HEK293 (cell line): ENCODE measurements around the gene KIF25.

ENCODE experiments used
- CTCF ChIA-PET: fragments of 350-600 bp; formaldehyde crosslinking; extraction: SDS; loops from one replicate; lab custom pipeline; 2021; ENCODE audit warnings: antibody characterized with exemption; lab: Yijun Ruan, JAX
- POLR2A ChIA-PET: fragments of 300-600 bp; formaldehyde crosslinking; extraction: SDS; loops from one replicate; lab custom pipeline; 2020; ENCODE audit warnings: antibody characterized with exemption, inconsistent platforms; lab: Yijun Ruan, JAX
- H3K27ac ChIP-seq: fragments of 200-500 bp; sonication (Bioruptor generic); 2 replicates; pipeline ENCODE4 v1.5.1; 2014; ENCODE audit warnings: low read depth, low read length, control low read depth, inconsistent platforms; ENCODE audit errors: extremely low read depth
- H3K36me3 ChIP-seq, 2 experiments: fragments of 200-500 bp in 1 of 2; sonication (Bioruptor generic) in 1 of 2; 1 replicate in 1 of 2; 2 replicates in 1 of 2; pipeline ENCODE4 v1.5.1; 2014 to 2017; ENCODE audit warnings: inconsistent platforms in 2 of 2, low read length in 2 of 2; ENCODE audit not compliant: control insufficient read depth in 2 of 2, insufficient read depth in 1 of 2
- H3K4me1 ChIP-seq: fragments of 200-500 bp; sonication (Bioruptor generic); 2 replicates; pipeline ENCODE4 v1.5.1; 2014; ENCODE audit warnings: mild to moderate bottlenecking, low read length, inconsistent platforms; ENCODE audit not compliant: control insufficient read depth, insufficient read depth
- H3K4me3 ChIP-seq: 2 replicates; pipeline ENCODE4 v1.5.1; 2011; ENCODE audit warnings: low read depth, mild to moderate bottlenecking, control low read depth, low read length, moderate library complexity
- H3K9me3 ChIP-seq: fragments of 200-500 bp; sonication (Bioruptor generic); 2 replicates; pipeline ENCODE4 v1.5.1; 2014; ENCODE audit warnings: low read depth, low read length, inconsistent platforms; ENCODE audit not compliant: control insufficient read depth, insufficient read depth
- EGR2 ChIP-seq: fragments of 450-650 bp; formaldehyde crosslinking; IDR thresholded peaks from 2 replicates; pipeline ENCODE4 v1.5.1; 2016; ENCODE audit warnings: low read depth, missing biosample characterization, missing genetic modification characterization
- ZIC2 ChIP-seq: fragments of 450-650 bp; formaldehyde crosslinking; IDR thresholded peaks from 2 replicates; pipeline ENCODE4 v1.5.1; 2016; ENCODE audit warnings: missing biosample characterization, missing genetic modification characterization
- ZNF114 ChIP-seq: fragments of 450-650 bp; formaldehyde crosslinking; IDR thresholded peaks from 2 replicates; pipeline ENCODE4 v1.5.0; 2017; ENCODE audit warnings: missing biosample characterization, missing genetic modification characterization
- ZNF157 ChIP-seq: fragments of 450-650 bp; formaldehyde crosslinking; IDR thresholded peaks from 2 replicates; pipeline ENCODE4 v1.5.1; 2016; ENCODE audit warnings: missing biosample characterization, missing genetic modification characterization
- ZNF404 ChIP-seq: fragments of 450-650 bp; formaldehyde crosslinking; IDR thresholded peaks from 2 replicates; pipeline ENCODE4 v1.5.1; 2017; ENCODE audit warnings: missing biosample characterization, missing genetic modification characterization
- ZNF426 ChIP-seq: fragments of 450-650 bp; formaldehyde crosslinking; IDR thresholded peaks from 2 replicates; pipeline ENCODE4 v1.5.1; 2017; ENCODE audit warnings: missing biosample characterization, missing genetic modification characterization, mild to moderate bottlenecking, inconsistent platforms, moderate library complexity
- TF ChIP-seq, protein P1 (sequence below): fragments of 450-650 bp; formaldehyde crosslinking; IDR thresholded peaks from 2 replicates; pipeline ENCODE4 v1.5.1; 2017; ENCODE audit warnings: missing biosample characterization, missing genetic modification characterization
- TF ChIP-seq, protein P2 (sequence below): fragments of 450-650 bp; formaldehyde crosslinking; IDR thresholded peaks from 2 replicates; pipeline ENCODE4; 2016; ENCODE audit warnings: missing biosample characterization, missing genetic modification characterization
- TF ChIP-seq, protein P3 (sequence below): fragments of 450-650 bp; formaldehyde crosslinking; IDR thresholded peaks from 2 replicates; pipeline ENCODE4 v1.5.1; 2016; ENCODE audit warnings: missing biosample characterization, missing genetic modification characterization
- TF ChIP-seq, protein P4 (sequence below): fragments of 450-650 bp; formaldehyde crosslinking; IDR thresholded peaks from 2 replicates; pipeline ENCODE4 v1.5.1; 2016; ENCODE audit warnings: missing biosample characterization, missing genetic modification characterization, borderline replicate concordance
- TF ChIP-seq, protein P5 (sequence below): fragments of 450-650 bp; formaldehyde crosslinking; IDR thresholded peaks from 2 replicates; pipeline ENCODE4 v1.5.1; 2016; ENCODE audit warnings: missing biosample characterization, missing genetic modification characterization
- TF ChIP-seq, protein P6 (sequence below): fragments of 450-650 bp; formaldehyde crosslinking; IDR thresholded peaks from 2 replicates; pipeline ENCODE4 v1.5.1; 2016; ENCODE audit warnings: missing biosample characterization, missing genetic modification characterization

Gene KIF25

DNA sequence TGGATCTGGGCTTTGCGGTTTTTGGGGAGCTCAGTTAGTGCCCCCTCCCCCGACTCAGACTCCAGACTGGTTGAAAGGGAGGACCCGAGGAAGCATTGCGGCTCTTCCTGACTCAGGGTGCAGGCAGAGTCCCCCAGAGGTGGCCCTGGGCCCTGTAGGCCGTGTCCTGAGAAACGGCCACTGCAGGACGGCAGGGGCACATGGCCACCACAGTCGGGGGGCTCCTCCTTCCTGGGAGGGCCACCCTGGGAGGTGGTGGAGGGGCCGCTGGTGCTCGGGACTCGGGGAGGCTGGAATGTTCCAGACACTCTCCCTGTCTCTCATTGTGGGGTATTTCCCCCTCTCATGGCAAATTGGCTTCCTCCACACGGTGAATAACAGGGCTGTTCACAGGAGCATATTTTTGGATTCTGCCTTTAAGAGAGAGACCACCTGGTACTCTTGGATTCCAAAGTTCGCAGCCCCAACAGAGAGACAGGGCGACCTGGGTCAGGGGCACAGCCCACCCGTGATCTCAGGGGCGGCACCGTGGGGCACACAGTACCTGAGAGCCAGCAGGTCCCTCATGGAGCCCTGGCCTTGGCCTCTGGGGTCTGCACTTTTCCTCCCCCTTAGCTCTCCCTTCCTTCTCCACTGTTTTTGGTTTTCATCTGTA is 45.8 kb downstream of the KIF25 start:
- CTCF ChIA-PET, result interaction anchor here (0.6 kb wide), 1 partner anchor 286 kb away, joined by 4 read pairs; no protein-coding TSS in a partner anchor
- TF ChIP-seq, protein P1, sequence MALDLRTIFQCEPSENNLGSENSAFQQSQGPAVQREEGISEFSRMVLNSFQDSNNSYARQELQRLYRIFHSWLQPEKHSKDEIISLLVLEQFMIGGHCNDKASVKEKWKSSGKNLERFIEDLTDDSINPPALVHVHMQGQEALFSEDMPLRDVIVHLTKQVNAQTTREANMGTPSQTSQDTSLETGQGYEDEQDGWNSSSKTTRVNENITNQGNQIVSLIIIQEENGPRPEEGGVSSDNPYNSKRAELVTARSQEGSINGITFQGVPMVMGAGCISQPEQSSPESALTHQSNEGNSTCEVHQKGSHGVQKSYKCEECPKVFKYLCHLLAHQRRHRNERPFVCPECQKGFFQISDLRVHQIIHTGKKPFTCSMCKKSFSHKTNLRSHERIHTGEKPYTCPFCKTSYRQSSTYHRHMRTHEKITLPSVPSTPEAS (tag by site-specific recombination), result no peak
- H3K9me3 ChIP-seq, result no peaks in the 10 kb centered on the region
- H3K27ac ChIP-seq, result no peak overlapping the region
- H3K36me3 ChIP-seq, result peaks cover 0 to 3% of the 10 kb centered on the region in 2 experiments; a peak in 1 of 3 replicates
- no peak overlapping the region for H3K4me3 ChIP-seq
- POLR2A ChIA-PET, result no interaction called here
- no peaks in the 10 kb centered on the region for H3K4me1 ChIP-seq

DNA sequence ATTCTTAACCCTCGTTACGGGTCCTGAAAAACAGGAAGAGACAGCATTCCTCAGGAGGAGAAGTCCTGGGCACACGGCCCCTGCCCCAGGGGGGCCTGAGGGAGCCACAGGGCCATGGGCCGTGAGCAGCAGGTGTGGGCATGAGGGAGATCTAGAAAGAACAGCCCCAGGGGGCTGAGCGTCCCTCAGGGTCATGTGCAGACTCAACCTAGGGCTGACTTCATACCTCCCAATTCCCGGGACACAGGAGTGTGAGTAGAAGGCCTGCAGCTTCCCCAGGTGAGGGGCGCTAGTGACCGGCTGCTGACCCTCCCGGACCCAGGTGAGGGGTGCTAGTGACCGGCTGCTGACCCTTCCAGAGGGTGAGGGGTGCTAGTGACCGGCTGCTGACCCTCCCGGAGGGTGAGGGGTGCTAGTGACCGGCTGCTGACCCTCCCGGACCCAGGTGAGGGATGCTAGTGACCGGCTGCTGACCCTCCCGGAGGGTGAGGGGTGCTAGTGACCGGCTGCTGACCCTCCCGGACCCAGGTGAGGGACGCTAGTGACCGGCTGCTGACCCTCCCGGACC is 46.5 kb downstream of the KIF25 start:
- ChIA-PET POLR2A (no interaction called here), CTCF (interaction anchor here (0.6 kb wide), 1 partner anchor 287 kb away, joined by 4 read pairs; no protein-coding TSS in a partner anchor)
- Histone ChIP-seq H3K9me3 (no peaks in the 10 kb centered on the region), H3K4me3 (no peak overlapping the region), H3K36me3 (no peaks in the 10 kb centered on the region), H3K4me1 (no peaks in the 10 kb centered on the region), H3K27ac (no peak overlapping the region)
- TF ChIP-seq ZIC2 (tag by site-specific recombination), result peak; percentile 68
- TF ChIP-seq, protein P2, sequence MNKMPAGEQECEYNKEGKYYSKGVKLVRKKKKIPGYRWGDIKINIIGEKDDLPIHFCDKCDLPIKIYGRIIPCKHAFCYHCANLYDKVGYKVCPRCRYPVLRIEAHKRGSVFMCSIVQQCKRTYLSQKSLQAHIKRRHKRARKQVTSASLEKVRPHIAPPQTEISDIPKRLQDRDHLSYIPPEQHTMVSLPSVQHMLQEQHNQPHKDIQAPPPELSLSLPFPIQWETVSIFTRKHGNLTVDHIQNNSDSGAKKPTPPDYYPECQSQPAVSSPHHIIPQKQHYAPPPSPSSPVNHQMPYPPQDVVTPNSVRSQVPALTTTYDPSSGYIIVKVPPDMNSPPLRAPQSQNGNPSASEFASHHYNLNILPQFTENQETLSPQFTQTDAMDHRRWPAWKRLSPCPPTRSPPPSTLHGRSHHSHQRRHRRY (tag by site-specific recombination), result no peak

DNA sequence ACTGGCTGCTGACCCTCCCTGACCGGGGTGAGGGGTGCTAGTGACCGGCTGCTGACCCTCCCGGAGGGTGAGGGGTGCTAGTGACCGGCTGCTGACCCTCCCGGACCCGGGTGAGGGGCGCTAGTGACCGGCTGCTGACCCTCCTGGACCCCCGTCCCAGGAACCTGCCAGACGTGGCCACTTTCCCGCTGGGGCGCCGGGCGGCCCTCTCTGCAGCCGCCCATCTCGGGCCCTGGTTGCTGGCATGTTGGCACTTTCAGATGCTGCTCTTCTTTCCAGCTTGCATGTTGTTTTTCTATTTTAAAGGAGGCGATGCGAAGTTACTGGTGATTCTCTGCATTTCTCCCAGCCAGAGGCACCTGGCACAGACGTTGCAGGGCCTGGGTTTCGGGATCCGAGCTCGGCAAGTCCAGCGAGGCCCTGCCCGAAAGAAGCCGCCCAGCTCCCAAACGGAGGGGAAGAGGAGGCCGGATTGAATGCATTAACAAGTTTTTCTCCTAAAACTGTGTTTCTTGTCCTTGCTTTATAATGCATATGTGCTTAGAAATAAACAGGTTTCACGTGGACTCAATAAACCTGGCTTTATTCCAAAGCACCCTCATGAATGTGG is 47.2 kb downstream of the KIF25 start:
- no peaks in the 10 kb centered on the region for H3K4me1 ChIP-seq
- CTCF ChIA-PET, result interaction anchor here (0.7 kb wide), 1 partner anchor 12 kb away, joined by 3 read pairs; no protein-coding TSS in a partner anchor

DNA sequence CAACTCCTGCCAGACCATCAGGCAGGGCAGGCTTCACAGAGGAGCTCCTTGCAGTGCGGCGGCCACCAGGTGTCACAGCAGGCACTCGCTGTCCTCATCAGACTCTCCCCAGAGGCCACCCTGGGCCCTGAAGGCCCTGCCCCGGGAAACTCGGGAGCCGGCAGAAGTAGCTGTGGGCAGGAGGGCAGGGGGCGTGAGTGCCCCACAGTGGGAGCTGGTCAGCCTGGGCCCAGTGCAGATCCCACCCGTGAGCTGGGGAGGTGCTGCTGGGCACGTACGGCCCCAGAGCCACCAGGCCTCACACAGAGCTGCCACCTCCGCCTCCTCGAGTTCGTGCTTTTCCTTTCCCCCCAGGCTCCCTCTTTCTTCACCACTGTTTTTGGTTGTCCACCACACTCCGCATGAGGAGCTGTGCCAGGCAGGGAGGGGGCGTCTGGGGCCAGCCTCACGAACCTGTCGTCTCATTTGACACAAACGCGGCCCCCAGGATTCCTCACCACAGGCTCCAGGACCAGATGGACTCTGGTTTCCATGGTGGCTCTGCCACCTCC is 47.7 kb downstream of the KIF25 start:
- Histone ChIP-seq H3K36me3 (no peaks in the 10 kb centered on the region), H3K4me3 (no peak overlapping the region), H3K4me1 (no peaks in the 10 kb centered on the region), H3K27ac (no peak overlapping the region)
- CTCF ChIA-PET, result interaction anchor here (0.7 kb wide), 3 partner anchors 11 to 100 kb away, joined by 3 to 5 read pairs (median 4); no protein-coding TSS in a partner anchor
- POLR2A ChIA-PET, result interaction anchor here (1.1 kb wide), 1 partner anchor 9 kb away, joined by 3 read pairs; no protein-coding TSS in a partner anchor
- no peak for TF ChIP-seq ZNF404 (tag by site-specific recombination)
- no peak for TF ChIP-seq ZNF157 (tag by site-specific recombination)
- TF ChIP-seq, protein P3, sequence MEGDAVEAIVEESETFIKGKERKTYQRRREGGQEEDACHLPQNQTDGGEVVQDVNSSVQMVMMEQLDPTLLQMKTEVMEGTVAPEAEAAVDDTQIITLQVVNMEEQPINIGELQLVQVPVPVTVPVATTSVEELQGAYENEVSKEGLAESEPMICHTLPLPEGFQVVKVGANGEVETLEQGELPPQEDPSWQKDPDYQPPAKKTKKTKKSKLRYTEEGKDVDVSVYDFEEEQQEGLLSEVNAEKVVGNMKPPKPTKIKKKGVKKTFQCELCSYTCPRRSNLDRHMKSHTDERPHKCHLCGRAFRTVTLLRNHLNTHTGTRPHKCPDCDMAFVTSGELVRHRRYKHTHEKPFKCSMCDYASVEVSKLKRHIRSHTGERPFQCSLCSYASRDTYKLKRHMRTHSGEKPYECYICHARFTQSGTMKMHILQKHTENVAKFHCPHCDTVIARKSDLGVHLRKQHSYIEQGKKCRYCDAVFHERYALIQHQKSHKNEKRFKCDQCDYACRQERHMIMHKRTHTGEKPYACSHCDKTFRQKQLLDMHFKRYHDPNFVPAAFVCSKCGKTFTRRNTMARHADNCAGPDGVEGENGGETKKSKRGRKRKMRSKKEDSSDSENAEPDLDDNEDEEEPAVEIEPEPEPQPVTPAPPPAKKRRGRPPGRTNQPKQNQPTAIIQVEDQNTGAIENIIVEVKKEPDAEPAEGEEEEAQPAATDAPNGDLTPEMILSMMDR (tag by site-specific recombination), result peak; percentile 44; the same call in 1 of the 2 replicates
- TF ChIP-seq, protein P4, sequence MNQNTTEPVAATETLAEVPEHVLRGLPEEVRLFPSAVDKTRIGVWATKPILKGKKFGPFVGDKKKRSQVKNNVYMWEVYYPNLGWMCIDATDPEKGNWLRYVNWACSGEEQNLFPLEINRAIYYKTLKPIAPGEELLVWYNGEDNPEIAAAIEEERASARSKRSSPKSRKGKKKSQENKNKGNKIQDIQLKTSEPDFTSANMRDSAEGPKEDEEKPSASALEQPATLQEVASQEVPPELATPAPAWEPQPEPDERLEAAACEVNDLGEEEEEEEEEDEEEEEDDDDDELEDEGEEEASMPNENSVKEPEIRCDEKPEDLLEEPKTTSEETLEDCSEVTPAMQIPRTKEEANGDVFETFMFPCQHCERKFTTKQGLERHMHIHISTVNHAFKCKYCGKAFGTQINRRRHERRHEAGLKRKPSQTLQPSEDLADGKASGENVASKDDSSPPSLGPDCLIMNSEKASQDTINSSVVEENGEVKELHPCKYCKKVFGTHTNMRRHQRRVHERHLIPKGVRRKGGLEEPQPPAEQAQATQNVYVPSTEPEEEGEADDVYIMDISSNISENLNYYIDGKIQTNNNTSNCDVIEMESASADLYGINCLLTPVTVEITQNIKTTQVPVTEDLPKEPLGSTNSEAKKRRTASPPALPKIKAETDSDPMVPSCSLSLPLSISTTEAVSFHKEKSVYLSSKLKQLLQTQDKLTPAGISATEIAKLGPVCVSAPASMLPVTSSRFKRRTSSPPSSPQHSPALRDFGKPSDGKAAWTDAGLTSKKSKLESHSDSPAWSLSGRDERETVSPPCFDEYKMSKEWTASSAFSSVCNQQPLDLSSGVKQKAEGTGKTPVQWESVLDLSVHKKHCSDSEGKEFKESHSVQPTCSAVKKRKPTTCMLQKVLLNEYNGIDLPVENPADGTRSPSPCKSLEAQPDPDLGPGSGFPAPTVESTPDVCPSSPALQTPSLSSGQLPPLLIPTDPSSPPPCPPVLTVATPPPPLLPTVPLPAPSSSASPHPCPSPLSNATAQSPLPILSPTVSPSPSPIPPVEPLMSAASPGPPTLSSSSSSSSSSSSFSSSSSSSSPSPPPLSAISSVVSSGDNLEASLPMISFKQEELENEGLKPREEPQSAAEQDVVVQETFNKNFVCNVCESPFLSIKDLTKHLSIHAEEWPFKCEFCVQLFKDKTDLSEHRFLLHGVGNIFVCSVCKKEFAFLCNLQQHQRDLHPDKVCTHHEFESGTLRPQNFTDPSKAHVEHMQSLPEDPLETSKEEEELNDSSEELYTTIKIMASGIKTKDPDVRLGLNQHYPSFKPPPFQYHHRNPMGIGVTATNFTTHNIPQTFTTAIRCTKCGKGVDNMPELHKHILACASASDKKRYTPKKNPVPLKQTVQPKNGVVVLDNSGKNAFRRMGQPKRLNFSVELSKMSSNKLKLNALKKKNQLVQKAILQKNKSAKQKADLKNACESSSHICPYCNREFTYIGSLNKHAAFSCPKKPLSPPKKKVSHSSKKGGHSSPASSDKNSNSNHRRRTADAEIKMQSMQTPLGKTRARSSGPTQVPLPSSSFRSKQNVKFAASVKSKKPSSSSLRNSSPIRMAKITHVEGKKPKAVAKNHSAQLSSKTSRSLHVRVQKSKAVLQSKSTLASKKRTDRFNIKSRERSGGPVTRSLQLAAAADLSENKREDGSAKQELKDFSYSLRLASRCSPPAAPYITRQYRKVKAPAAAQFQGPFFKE, result no peak
- TF ChIP-seq ZIC2 (tag by site-specific recombination), result peak; percentile 81
- TF ChIP-seq, all 188 proteins: peak for 2
- H3K9me3 ChIP-seq, result no peaks in the 10 kb centered on the region

More for the DNA sequence above, 47.2 kb downstream of the KIF25 start:
- no peaks in the 10 kb centered on the region for H3K9me3 ChIP-seq
- H3K4me3 ChIP-seq, result no peak overlapping the region
- POLR2A ChIA-PET, result interaction anchor here (1.1 kb wide), 1 partner anchor 9 kb away, joined by 3 read pairs; no protein-coding TSS in a partner anchor
- H3K36me3 ChIP-seq, result no peaks in the 10 kb centered on the region
- TF ChIP-seq ZNF114, result no peak
- no peak for TF ChIP-seq EGR2 (tag by site-specific recombination)
- TF ChIP-seq, protein P5, sequence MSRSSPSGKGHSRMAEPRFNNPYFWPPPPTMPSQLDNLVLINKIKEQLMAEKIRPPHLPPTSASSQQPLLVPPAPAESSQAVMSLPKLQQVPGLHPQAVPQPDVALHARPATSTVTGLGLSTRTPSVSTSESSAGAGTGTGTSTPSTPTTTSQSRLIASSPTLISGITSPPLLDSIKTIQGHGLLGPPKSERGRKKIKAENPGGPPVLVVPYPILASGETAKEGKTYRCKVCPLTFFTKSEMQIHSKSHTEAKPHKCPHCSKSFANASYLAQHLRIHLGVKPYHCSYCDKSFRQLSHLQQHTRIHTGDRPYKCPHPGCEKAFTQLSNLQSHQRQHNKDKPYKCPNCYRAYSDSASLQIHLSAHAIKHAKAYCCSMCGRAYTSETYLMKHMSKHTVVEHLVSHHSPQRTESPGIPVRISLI (tag by site-specific recombination), result no peak
- no peak for TF ChIP-seq ZNF426 (tag by site-specific recombination)
- TF ChIP-seq, protein P6, sequence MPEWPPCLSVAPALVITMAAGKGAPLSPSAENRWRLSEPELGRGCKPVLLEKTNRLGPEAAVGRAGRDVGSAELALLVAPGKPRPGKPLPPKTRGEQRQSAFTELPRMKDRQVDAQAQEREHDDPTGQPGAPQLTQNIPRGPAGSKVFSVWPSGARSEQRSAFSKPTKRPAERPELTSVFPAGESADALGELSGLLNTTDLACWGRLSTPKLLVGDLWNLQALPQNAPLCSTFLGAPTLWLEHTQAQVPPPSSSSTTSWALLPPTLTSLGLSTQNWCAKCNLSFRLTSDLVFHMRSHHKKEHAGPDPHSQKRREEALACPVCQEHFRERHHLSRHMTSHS (tag by site-specific recombination), result no peak
- TF ChIP-seq, all 188 proteins: peak for 0
- H3K27ac ChIP-seq, result no peak overlapping the region
